ENCODE results near the gene NFAM1. TPM values are rescaled to one million over a fixed set of nuclear protein-coding genes. Genes with fewer than 3 reads are reported as not detected.

The NFAM1 gene
- polyA plus RNA-seq, 1 of the 3 experiments (the other 2 are of a cell fraction), result 0.02 TPM

DNA sequence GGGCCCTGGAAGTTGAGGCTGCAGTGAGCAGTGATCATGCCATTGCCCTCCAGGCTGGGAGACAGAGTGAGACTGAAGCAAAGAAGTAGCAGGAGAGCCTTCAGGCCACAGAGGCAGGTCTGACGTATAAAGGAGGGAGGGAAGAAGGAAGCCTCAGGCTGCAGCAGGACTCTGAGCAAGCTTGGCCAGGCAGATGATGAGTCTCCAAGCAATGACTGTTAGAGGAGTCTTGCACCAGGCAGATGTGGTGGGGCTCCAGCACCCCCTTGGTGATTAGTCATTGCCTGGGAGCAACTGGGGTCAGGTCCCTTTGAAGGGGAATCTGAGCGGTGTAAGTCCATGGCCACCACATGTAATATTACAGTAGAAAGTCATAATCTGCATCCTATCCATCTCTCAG, 36.6 kb upstream of the NFAM1 start:
- Histone ChIP-seq H3K36me3 (replicated peaks in 1 of 2; ENCODE audit: control insufficient read depth in 1 of 2, insufficient read depth in 2 of 2, low read length in 1 of 2) (no peaks in the 10 kb centered on the region), H4K20me1 (ENCODE audit: insufficient read depth) (no peaks in the 10 kb centered on the region), H3K9me3 (no peaks in the 10 kb centered on the region), H3K9ac (no peak overlapping the region), H3K27me3 (ENCODE audit: insufficient read depth) (no peaks in the 10 kb centered on the region), H3K4me3 (ENCODE audit: low read depth in 2 of 2, low read length in 1 of 2) (no peak overlapping the region), H3K4me2 (no peak overlapping the region), H3F3A (replicated peaks; ENCODE audit: insufficient read depth) (no peaks in the 10 kb centered on the region), H3K79me2 (ENCODE audit: insufficient read depth) (no peaks in the 10 kb centered on the region), H3K27ac (ENCODE audit: low read depth in 2 of 2, low read length in 1 of 2) (no peak overlapping the region), H3K9me2 (no peaks in the 10 kb centered on the region), H3K4me1 (ENCODE audit: control insufficient read depth in 1 of 2, insufficient read depth in 2 of 2, low read depth in 1 of 2, low read length in 1 of 2) (no peaks in the 10 kb centered on the region), H2AFZ (ENCODE audit: low read depth) (no peak overlapping the region)
- ChIA-PET CTCF (no interaction called here), POLR2A (no interaction called here)
- 82% methylated on average over 2 of the region's 2 CpGs for WGBS (ENCODE audit: low lambda C conversion rate)
- no peak for DNase-seq
- TF ChIP-seq FOXJ3 (CRISPR knock-in tag; IDR thresholded peaks at IDR 0.05) (no peak), EP300 (IDR thresholded peaks at IDR 0.05; ENCODE audit: borderline replicate concordance in 1 of 2, low read depth in 1 of 2, low read length in 1 of 2) (no peak), RAD21 (IDR thresholded peaks at IDR 0.05; ENCODE audit: low read length) (no peak), YY1 (IDR thresholded peaks at IDR 0.05; ENCODE audit: low read depth) (no peak), TEAD4 (IDR thresholded peaks at IDR 0.05; ENCODE audit: borderline replicate concordance, insufficient read depth) (no peak), TCF12 (IDR thresholded peaks at IDR 0.05) (no peak), RXRA (IDR thresholded peaks at IDR 0.05; ENCODE audit: borderline replicate concordance, low read depth) (no peak), JUND (IDR thresholded peaks at IDR 0.05) (no peak), CHD2 (IDR thresholded peaks at IDR 0.05; ENCODE audit: low read length, partially characterized antibody) (no peak), EZH2phosphoT487 (IDR thresholded peaks at IDR 0.05; ENCODE audit: borderline replicate concordance, low read depth) (no peak), MEF2A (IDR thresholded peaks at IDR 0.05; ENCODE audit: borderline replicate concordance, low read depth) (no peak)
- TF ChIP-seq, protein P1, sequence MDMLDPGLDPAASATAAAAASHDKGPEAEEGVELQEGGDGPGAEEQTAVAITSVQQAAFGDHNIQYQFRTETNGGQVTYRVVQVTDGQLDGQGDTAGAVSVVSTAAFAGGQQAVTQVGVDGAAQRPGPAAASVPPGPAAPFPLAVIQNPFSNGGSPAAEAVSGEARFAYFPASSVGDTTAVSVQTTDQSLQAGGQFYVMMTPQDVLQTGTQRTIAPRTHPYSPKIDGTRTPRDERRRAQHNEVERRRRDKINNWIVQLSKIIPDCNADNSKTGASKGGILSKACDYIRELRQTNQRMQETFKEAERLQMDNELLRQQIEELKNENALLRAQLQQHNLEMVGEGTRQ (IDR thresholded peaks at IDR 0.05; ENCODE audit: borderline replicate concordance, low read depth, low read length), result no peak
- TF ChIP-seq, protein P2, sequence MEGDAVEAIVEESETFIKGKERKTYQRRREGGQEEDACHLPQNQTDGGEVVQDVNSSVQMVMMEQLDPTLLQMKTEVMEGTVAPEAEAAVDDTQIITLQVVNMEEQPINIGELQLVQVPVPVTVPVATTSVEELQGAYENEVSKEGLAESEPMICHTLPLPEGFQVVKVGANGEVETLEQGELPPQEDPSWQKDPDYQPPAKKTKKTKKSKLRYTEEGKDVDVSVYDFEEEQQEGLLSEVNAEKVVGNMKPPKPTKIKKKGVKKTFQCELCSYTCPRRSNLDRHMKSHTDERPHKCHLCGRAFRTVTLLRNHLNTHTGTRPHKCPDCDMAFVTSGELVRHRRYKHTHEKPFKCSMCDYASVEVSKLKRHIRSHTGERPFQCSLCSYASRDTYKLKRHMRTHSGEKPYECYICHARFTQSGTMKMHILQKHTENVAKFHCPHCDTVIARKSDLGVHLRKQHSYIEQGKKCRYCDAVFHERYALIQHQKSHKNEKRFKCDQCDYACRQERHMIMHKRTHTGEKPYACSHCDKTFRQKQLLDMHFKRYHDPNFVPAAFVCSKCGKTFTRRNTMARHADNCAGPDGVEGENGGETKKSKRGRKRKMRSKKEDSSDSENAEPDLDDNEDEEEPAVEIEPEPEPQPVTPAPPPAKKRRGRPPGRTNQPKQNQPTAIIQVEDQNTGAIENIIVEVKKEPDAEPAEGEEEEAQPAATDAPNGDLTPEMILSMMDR (IDR thresholded peaks at IDR 0.05), result no peak
- TF ChIP-seq, protein P3, sequence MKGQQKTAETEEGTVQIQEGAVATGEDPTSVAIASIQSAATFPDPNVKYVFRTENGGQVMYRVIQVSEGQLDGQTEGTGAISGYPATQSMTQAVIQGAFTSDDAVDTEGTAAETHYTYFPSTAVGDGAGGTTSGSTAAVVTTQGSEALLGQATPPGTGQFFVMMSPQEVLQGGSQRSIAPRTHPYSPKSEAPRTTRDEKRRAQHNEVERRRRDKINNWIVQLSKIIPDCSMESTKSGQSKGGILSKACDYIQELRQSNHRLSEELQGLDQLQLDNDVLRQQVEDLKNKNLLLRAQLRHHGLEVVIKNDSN (IDR thresholded peaks at IDR 0.05; ENCODE audit: borderline replicate concordance, low read depth), result no peak
- TF ChIP-seq, protein P4, sequence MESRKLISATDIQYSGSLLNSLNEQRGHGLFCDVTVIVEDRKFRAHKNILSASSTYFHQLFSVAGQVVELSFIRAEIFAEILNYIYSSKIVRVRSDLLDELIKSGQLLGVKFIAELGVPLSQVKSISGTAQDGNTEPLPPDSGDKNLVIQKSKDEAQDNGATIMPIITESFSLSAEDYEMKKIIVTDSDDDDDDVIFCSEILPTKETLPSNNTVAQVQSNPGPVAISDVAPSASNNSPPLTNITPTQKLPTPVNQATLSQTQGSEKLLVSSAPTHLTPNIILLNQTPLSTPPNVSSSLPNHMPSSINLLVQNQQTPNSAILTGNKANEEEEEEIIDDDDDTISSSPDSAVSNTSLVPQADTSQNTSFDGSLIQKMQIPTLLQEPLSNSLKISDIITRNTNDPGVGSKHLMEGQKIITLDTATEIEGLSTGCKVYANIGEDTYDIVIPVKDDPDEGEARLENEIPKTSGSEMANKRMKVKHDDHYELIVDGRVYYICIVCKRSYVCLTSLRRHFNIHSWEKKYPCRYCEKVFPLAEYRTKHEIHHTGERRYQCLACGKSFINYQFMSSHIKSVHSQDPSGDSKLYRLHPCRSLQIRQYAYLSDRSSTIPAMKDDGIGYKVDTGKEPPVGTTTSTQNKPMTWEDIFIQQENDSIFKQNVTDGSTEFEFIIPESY (IDR thresholded peaks at IDR 0.05; ENCODE audit: borderline replicate concordance, low read depth), result no peak
- TF ChIP-seq, protein P5, sequence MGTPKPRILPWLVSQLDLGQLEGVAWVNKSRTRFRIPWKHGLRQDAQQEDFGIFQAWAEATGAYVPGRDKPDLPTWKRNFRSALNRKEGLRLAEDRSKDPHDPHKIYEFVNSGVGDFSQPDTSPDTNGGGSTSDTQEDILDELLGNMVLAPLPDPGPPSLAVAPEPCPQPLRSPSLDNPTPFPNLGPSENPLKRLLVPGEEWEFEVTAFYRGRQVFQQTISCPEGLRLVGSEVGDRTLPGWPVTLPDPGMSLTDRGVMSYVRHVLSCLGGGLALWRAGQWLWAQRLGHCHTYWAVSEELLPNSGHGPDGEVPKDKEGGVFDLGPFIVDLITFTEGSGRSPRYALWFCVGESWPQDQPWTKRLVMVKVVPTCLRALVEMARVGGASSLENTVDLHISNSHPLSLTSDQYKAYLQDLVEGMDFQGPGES (IDR thresholded peaks at IDR 0.05; ENCODE audit: low read depth, low read length), result no peak

All from SK-N-SH (cell line).